Heart left ventricle (tissue), 16 donors: ENCODE measurements around the gene SLC9A9. TPM values are rescaled to one million over a fixed set of nuclear protein-coding genes. Genes with fewer than 3 reads are reported as not detected.

Source experiments
- ATAC-seq, 4 donors: fragments of 200-7000 bp; cut with Tn5 transposase; one replicate each; pipeline ENCODE4 v1.9.1; 2020 to 2022; ENCODE audit warnings: moderate library complexity in 4 of 4, mild to moderate bottlenecking in 3 of 4, moderate number of reproducible peaks in 1 of 4
- DNase-seq, 5 donors: peaks; one replicate each; pipeline ENCODE4 v3.0.0-alpha.2; 2020
- H3K27ac ChIP-seq, 12 donors: fragments of 200-600 bp; sonication (generic) in 4 of 12; one replicate each; pipeline versions ENCODE4 v1.5.0 to v1.8.0; 2016 to 2022; ENCODE audit warnings: mild to moderate bottlenecking in 2 of 12
- H3K27me3 ChIP-seq, 9 donors: fragments of 200-600 bp; sonication (generic) in 2 of 9; one replicate each; pipeline versions ENCODE4 v1.5.1 to v1.8.0; 2016 to 2022; ENCODE audit warnings: mild to moderate bottlenecking in 3 of 9
- H3K36me3 ChIP-seq, 9 donors: fragments of 200-600 bp; sonication (generic) in 2 of 9; one replicate each; pipeline versions ENCODE4 v1.5.0 to v1.8.0; 2018 to 2022; ENCODE audit warnings: mild to moderate bottlenecking in 2 of 9
- H3K4me1 ChIP-seq, 12 donors: fragments of 200-600 bp; sonication (generic) in 4 of 12; one replicate each; pipeline versions ENCODE4 v1.5.0 to v1.8.0; 2016 to 2022; ENCODE audit warnings: mild to moderate bottlenecking in 3 of 12
- H3K4me3 ChIP-seq, 12 donors: fragments of 200-600 bp; sonication (generic) in 4 of 12; one replicate each; pipeline versions ENCODE4 v1.5.0 to v1.8.0; 2017 to 2022; ENCODE audit warnings: mild to moderate bottlenecking in 9 of 12, moderate library complexity in 4 of 12
- H3K9me3 ChIP-seq, 12 donors: fragments of 200-600 bp; sonication (generic) in 4 of 12; one replicate each; pipeline versions ENCODE4 v1.5.0 to v1.8.0; 2016 to 2022; ENCODE audit warnings: mild to moderate bottlenecking in 1 of 12
- CTCF ChIP-seq, 12 donors: fragments of 200-600 bp; sonication (generic) in 4 of 12; IDR thresholded peaks; one replicate each; pipeline versions ENCODE4 v1.5.0 to v1.8.0; 2018 to 2022; ENCODE audit warnings: antibody characterized with exemption in 12 of 12, mild to moderate bottlenecking in 5 of 12
- POLR2A ChIP-seq, 2 donors: fragments of 450-650 bp; IDR thresholded peaks; one replicate each; pipeline ENCODE4 v1.6.1; 2017; ENCODE audit warnings: antibody characterized with exemption in 2 of 2, mild to moderate bottlenecking in 2 of 2, moderate library complexity in 2 of 2
- WGBS, 4 donors: extraction: QIAGEN DNeasy Blood & Tissue Kit in 2 of 4; methylation state at CpG; one replicate each; pipeline versions ENCODE4 v1.1.5 to v1.1.7; 2013 to 2018; 5-methylcytosine and 5-hydroxymethylcytosine counted together
- intact Hi-C, 10 donors: fragments of 100-400 bp; cut with DNase I; formaldehyde crosslinking; loops; one replicate each; pipeline versions ENCODE4 v1.11.1 to v1.14.2; 2022
- polyA plus RNA-seq, 2 donors: library from polyadenylated mRNA; stranded (reverse); fragments of 200-250 nt; gene quantifications; one replicate each; pipeline ENCODE4 v1.2.3, GENCODE V29; 2013
- total RNA-seq, 9 donors: library from RNA; depleted of rRNA in 2 of 9; stranded (reverse); fragments of >200 nt in 2 of 9; fragmentation: NEBNext Ultra II Directional in 3 of 9; extraction: Animal tissue kit (Norgen Biotek cat#: 25700) in 3 of 9; gene quantifications; one replicate each; pipeline versions ENCODE4 v1.1.0 to v1.2.4, GENCODE V29; 2016 to 2023
- donor health status: ischemic (EF 13 %, LVEDD 7.1; RV severe dilation, severe dysfunction).
- donor health status: healthy with polysubstance abuse.
- donor health status: DM: no; HTN: yes; CAD: no.
- donor health status: DM: no; HTN: no; CAD: no.
- donor health status: ischemic (EF 25% LVEDD 6.9; RV normal size, moderate dysfunction).
- donor health status: ischemic (EF 25% LVEDD 5.7; RV mildly dilated, moderate dysfunction).
- donor health status: healthy.
- donor health status: DM: yes; HTN: yes; CAD: no.
- donor health status: ischemic (EF 35%, LVEDD 5.7; RV mildly dilated, moderate dysfunction).
- donor health status: nonischemic (EF 11% LVEDD 7.7; RV severe dilation, severe dysfunction).
- donor health status: DM: yes; HTN: yes; CAD: no.
- donor health status: PGD.
- donor health status: ischemic (EF 29% LVEDD 5.4; RV normal size, mild dysfunction).
- donor health status: nonischemic (EF 23%, LVEDD 6.1; RV moderate dilation, normal function).

Gene SLC9A9
- total and polyA plus RNA-seq, 11 donors: 0.76 to 17.5 (median 3.3) TPM

- no peak for ATAC-seq
- Histone ChIP-seq H3K36me3 (no peaks in the 10 kb centered on the region), H3K4me3 (no peak overlapping the region), H3K27ac (no peak overlapping the region), H3K9me3 (no peaks in the 10 kb centered on the region), H3K4me1 (no peaks in the 10 kb centered on the region), H3K27me3 (no peaks in the 10 kb centered on the region)
- intact Hi-C loops: no loop called here
- WGBS, 4 donors: 70 to 88% (median 82%) methylated on average over 2 of the region's 2 CpGs
- no peak for DNase-seq
- no peak for TF ChIP-seq POLR2A (IDR thresholded peaks at IDR 0.05)
- no peak for TF ChIP-seq CTCF (IDR thresholded peaks at IDR 0.05)
These were observed 352.7 kb downstream of the SLC9A9 start for GRCh38 chr3:143495527-143495926.

- DNase-seq (no peak), ATAC-seq (no peak)
- Histone ChIP-seq H3K4me1 (no peaks in the 10 kb centered on the region), H3K36me3 (no peaks in the 10 kb centered on the region), H3K9me3 (no peaks in the 10 kb centered on the region), H3K27ac (no peak overlapping the region), H3K27me3 (no peaks in the 10 kb centered on the region), H3K4me3 (no peak overlapping the region)
- intact Hi-C loops: no loop called here
- no peak for TF ChIP-seq CTCF (IDR thresholded peaks at IDR 0.05)
- TF ChIP-seq POLR2A (IDR thresholded peaks at IDR 0.05): no peak
These were observed 361.7 kb downstream of the SLC9A9 start for GRCh38 chr3:143486611-143487010.

DNA sequence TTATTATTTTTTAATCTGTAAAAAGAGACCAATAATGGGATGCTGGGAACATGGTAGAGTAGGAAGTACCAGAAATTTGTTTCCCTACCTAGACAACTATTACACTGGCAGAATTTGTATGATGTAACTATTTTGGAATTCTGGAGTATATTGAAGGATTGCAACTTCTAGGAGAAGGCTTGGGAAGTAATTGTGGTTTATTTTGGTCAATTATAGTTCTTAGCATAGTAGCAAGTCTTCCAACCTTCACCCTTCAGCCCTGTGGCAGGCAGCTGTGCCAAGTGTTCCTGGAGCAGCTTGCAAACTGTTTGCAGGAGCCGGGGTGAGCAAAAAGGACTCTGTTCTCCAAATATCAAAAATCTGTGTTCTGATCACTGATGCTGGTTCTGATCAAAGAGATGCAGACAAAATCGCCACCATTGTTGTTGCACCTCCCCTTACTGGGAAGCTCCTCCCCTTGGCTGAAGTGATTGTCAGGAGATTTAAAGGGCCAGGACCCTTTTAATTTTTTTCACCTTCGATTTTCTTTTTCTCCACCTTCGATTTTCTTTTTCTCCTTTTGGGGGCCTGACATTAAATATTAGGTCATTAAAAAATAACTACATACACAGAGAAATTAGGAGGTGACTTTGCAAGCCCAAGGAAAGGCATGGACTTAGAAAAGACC lies 363.3 kb downstream of the SLC9A9 start:
- no peaks in the 10 kb centered on the region for H3K4me1 ChIP-seq
- no peak for DNase-seq
- no peak overlapping the region for H3K27ac ChIP-seq
- no peaks in the 10 kb centered on the region for H3K36me3 ChIP-seq
- ATAC-seq: no peak
- intact Hi-C loops: no loop called here
- WGBS, 4 donors: 74 to 81% (median 75%) methylated on average over 4 of the region's 4 CpGs
- no peaks in the 10 kb centered on the region for H3K9me3 ChIP-seq
- no peaks in the 10 kb centered on the region for H3K27me3 ChIP-seq
- H3K4me3 ChIP-seq: no peak overlapping the region
- TF ChIP-seq CTCF (IDR thresholded peaks at IDR 0.05): no peak
- no peak for TF ChIP-seq POLR2A (IDR thresholded peaks at IDR 0.05)

- no peak for ATAC-seq
- Histone ChIP-seq H3K36me3 (no peaks in the 10 kb centered on the region), H3K9me3 (no peaks in the 10 kb centered on the region), H3K27ac (no peak overlapping the region), H3K27me3 (no peaks in the 10 kb centered on the region), H3K4me1 (no peaks in the 10 kb centered on the region), H3K4me3 (no peak overlapping the region)
- TF ChIP-seq CTCF (IDR thresholded peaks at IDR 0.05) (no peak), POLR2A (IDR thresholded peaks at IDR 0.05) (no peak)
- intact Hi-C loops: no loop called here
- no peak for DNase-seq
These were observed 365.1 kb downstream of the SLC9A9 start for GRCh38 chr3:143483214-143483613.
